Measurements from ENCODE around the gene KRT79.

Gene KRT79

DNA sequence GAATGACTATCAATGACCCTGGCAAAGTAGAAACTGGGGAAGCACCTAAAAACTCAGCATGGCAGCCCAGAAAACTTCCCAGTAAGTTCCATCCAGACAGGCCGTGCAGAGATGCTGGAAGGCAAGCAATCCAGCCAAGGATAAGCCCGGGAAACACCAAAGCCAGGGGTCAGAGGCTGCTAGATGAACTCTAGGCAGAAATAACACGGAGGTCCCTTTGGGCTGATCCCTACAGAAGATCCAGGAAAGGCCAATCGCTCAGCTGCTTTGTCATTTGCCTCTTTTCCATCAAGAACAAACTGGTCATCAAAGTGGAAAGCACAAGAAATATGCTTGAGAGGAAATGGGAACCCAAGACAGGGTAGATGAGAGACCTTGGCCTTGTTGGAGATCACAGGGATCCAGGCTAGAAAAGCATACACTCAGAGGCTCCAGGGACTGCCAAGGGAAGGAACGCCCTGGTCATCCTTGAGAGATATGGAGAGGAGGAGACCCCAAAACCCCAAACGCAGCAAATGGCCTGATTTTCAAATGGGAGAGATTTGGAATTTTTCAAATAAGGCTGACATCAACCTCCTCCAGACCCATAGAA lies 6.5 kb downstream of the KRT79 start:
- Histone ChIP-seq H3K36me3 (ENCODE audit: insufficient read depth, low read length) (no peaks in the 10 kb centered on the region), H2AFZ (ENCODE audit: low read length) (no peak overlapping the region), H3K79me2 (ENCODE audit: insufficient read depth, low read length) (no peaks in the 10 kb centered on the region), H3K4me2 (ENCODE audit: low read length) (no peak overlapping the region), H3K4me1 (ENCODE audit: insufficient read depth, low read length, severe bottlenecking) (no peaks in the 10 kb centered on the region), H3K9me2 (ENCODE audit: low read depth, low read length) (no peaks in the 10 kb centered on the region), H3F3A (ENCODE audit: insufficient read depth, low read length) (no peaks in the 10 kb centered on the region), H3K9me3 (ENCODE audit: low read length) (no peaks in the 10 kb centered on the region), H4K20me1 (ENCODE audit: insufficient read depth, low read length) (no peaks in the 10 kb centered on the region), H3K27me3 (ENCODE audit: insufficient read depth, low read length) (0 out of 2 replicates have a peak, but pooled peaks cover 4% of the 10 kb centered on the region), H3K4me3 (ENCODE audit: low read depth, low read length, poor library complexity, severe bottlenecking) (no peak overlapping the region), H3K9ac (ENCODE audit: low read length) (no peak overlapping the region), H3K27ac (ENCODE audit: low read depth, low read length, poor library complexity, severe bottlenecking) (no peak overlapping the region)
- TF ChIP-seq, protein P1, sequence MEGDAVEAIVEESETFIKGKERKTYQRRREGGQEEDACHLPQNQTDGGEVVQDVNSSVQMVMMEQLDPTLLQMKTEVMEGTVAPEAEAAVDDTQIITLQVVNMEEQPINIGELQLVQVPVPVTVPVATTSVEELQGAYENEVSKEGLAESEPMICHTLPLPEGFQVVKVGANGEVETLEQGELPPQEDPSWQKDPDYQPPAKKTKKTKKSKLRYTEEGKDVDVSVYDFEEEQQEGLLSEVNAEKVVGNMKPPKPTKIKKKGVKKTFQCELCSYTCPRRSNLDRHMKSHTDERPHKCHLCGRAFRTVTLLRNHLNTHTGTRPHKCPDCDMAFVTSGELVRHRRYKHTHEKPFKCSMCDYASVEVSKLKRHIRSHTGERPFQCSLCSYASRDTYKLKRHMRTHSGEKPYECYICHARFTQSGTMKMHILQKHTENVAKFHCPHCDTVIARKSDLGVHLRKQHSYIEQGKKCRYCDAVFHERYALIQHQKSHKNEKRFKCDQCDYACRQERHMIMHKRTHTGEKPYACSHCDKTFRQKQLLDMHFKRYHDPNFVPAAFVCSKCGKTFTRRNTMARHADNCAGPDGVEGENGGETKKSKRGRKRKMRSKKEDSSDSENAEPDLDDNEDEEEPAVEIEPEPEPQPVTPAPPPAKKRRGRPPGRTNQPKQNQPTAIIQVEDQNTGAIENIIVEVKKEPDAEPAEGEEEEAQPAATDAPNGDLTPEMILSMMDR (IDR thresholded peaks at IDR 0.05; ENCODE audit: low read length), result no peak
- TF ChIP-seq EZH2 (IDR thresholded peaks at IDR 0.05; ENCODE audit: borderline replicate concordance, low read length), result no peak

- Histone ChIP-seq H3K4me1 (ENCODE audit: insufficient read depth, low read length, severe bottlenecking) (no peaks in the 10 kb centered on the region), H3F3A (ENCODE audit: insufficient read depth, low read length) (no peaks in the 10 kb centered on the region), H3K9me2 (ENCODE audit: low read depth, low read length) (no peaks in the 10 kb centered on the region), H4K20me1 (ENCODE audit: insufficient read depth, low read length) (no peaks in the 10 kb centered on the region), H3K27ac (ENCODE audit: low read depth, low read length, poor library complexity, severe bottlenecking) (no peak overlapping the region), H3K4me3 (ENCODE audit: low read depth, low read length, poor library complexity, severe bottlenecking) (no peak overlapping the region), H2AFZ (ENCODE audit: low read length) (no peak overlapping the region), H3K9me3 (ENCODE audit: low read length) (no peaks in the 10 kb centered on the region), H3K9ac (ENCODE audit: low read length) (no peak overlapping the region), H3K27me3 (ENCODE audit: insufficient read depth, low read length) (0 out of 2 replicates have a peak, but pooled peaks cover 4% of the 10 kb centered on the region), H3K79me2 (ENCODE audit: insufficient read depth, low read length) (no peaks in the 10 kb centered on the region), H3K36me3 (ENCODE audit: insufficient read depth, low read length) (no peaks in the 10 kb centered on the region), H3K4me2 (ENCODE audit: low read length) (no peak overlapping the region)
- no peak for TF ChIP-seq EZH2 (IDR thresholded peaks at IDR 0.05; ENCODE audit: borderline replicate concordance, low read length)
- TF ChIP-seq, protein P1 (IDR thresholded peaks at IDR 0.05; ENCODE audit: low read length), result no peak
Observed at GRCh38 chr12:52826611-52827498, 7.3 kb downstream of the KRT79 start.

DNA sequence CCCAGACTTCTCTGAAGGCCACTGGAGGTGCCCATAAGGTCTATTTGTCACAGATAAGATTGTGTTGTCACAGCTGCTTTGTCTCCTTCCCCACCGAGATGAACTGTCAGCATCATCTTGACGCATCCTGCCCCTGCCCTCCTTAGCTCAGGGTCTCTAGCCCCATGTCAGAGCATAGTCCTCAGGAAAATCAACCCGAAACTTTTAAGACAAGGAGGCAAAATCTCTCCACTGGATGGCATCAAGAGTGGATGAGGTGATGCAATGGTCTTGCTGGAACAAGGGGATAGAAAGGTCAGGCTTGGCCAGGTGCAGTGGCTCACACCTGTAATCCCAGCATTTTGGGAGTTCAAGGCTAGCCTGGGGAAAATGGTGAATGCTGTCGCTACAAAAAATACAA lies 8.2 kb downstream of the KRT79 start:
- no peak overlapping the region for H3K27ac ChIP-seq (ENCODE audit: low read depth, low read length, poor library complexity, severe bottlenecking)
- no peaks in the 10 kb centered on the region for H3K36me3 ChIP-seq (ENCODE audit: insufficient read depth, low read length)
- no peaks in the 10 kb centered on the region for H3K9me3 ChIP-seq (ENCODE audit: low read length)
- no peaks in the 10 kb centered on the region for H4K20me1 ChIP-seq (ENCODE audit: insufficient read depth, low read length)
- H3K9me2 ChIP-seq (ENCODE audit: low read depth, low read length), result no peaks in the 10 kb centered on the region
- H3F3A ChIP-seq (ENCODE audit: insufficient read depth, low read length), result no peaks in the 10 kb centered on the region
- H3K9ac ChIP-seq (ENCODE audit: low read length), result no peak overlapping the region
- no peaks in the 10 kb centered on the region for H3K79me2 ChIP-seq (ENCODE audit: insufficient read depth, low read length)
- H3K27me3 ChIP-seq (ENCODE audit: insufficient read depth, low read length), result no peaks in the 10 kb centered on the region
- no peak overlapping the region for H3K4me2 ChIP-seq (ENCODE audit: low read length)
- H3K4me1 ChIP-seq (ENCODE audit: insufficient read depth, low read length, severe bottlenecking), result no peaks in the 10 kb centered on the region
- H2AFZ ChIP-seq (ENCODE audit: low read length), result no peak overlapping the region
- H3K4me3 ChIP-seq (ENCODE audit: low read depth, low read length, poor library complexity, severe bottlenecking), result no peak overlapping the region
- TF ChIP-seq, protein P1 (IDR thresholded peaks at IDR 0.05; ENCODE audit: low read length), result no peak
- TF ChIP-seq EZH2 (IDR thresholded peaks at IDR 0.05; ENCODE audit: borderline replicate concordance, low read length), result no peak

All from OCI-LY1 (cell line).